CD14-positive monocyte (primary cell): ENCODE data around the gene CELF1. TPM values are rescaled to one million over a fixed set of nuclear protein-coding genes. Genes with fewer than 3 reads are reported as not detected.

Source experiments
- DNase-seq, 3 donors: peaks; one replicate each; pipeline ENCODE4 v3.0.0-alpha.2; 2011 to 2022
- H2AFZ ChIP-seq: 2 replicates; pipeline ENCODE4 v1.6.0; 2012; ENCODE audit warnings: mild to moderate bottlenecking, low read depth, low read length, inconsistent platforms; ENCODE audit not compliant: insufficient read depth, poor library complexity, severe bottlenecking
- H3K27ac ChIP-seq, 2 donors: 1 replicate in 1 of 2; 2 replicates in 1 of 2; pipeline ENCODE4 v1.5.1; 2012 to 2013; ENCODE audit warnings: low read length in 2 of 2, control low read depth in 1 of 2, inconsistent platforms in 1 of 2, low read depth in 1 of 2, mild to moderate bottlenecking in 1 of 2
- H3K27me3 ChIP-seq, 2 donors: one replicate each; pipeline versions ENCODE4 v1.6.0 to v1.6.1; 2011 to 2013; ENCODE audit warnings: low read length in 2 of 2; ENCODE audit not compliant: control insufficient read depth in 2 of 2, insufficient read depth in 2 of 2
- H3K36me3 ChIP-seq, 2 donors: replicated peaks in 1 of 2; 1 replicate in 1 of 2; 2 replicates in 1 of 2; pipeline versions ENCODE4 v1.5.1 to v1.6.1; 2012 to 2013; ENCODE audit warnings: low read length in 2 of 2, control low read depth in 1 of 2, inconsistent platforms in 1 of 2, mild to moderate bottlenecking in 1 of 2; ENCODE audit not compliant: insufficient read depth in 2 of 2, control insufficient read depth in 1 of 2
- H3K4me1 ChIP-seq, 2 donors: 1 replicate in 1 of 2; 2 replicates in 1 of 2; pipeline versions ENCODE4 v1.5.1 to v1.6.1; 2012 to 2013; ENCODE audit warnings: low read length in 2 of 2, control low read depth in 1 of 2, inconsistent platforms in 1 of 2, mild to moderate bottlenecking in 1 of 2, moderate library complexity in 1 of 2; ENCODE audit not compliant: insufficient read depth in 2 of 2, control insufficient read depth in 1 of 2
- H3K4me2 ChIP-seq: replicated peaks from 2 replicates; pipeline ENCODE3; 2012; ENCODE audit warnings: low read length, moderate library complexity, mild to moderate bottlenecking; ENCODE audit not compliant: poor library complexity, severe bottlenecking; ENCODE audit errors: extremely low read depth
- H3K4me3 ChIP-seq, 3 experiments: fragments of 200-600 bp in 1 of 3; sonication (generic) in 1 of 3; replicated peaks in 1 of 3; 1 replicate in 2 of 3; 2 replicates in 1 of 3; pipeline ENCODE4 v1.5.1; 2011 to 2013; ENCODE audit warnings: low read length in 3 of 3, mild to moderate bottlenecking in 3 of 3, control low read depth in 2 of 3, low read depth in 2 of 3, inconsistent platforms in 1 of 3, moderate library complexity in 1 of 3
- H3K79me2 ChIP-seq: 2 replicates; pipeline ENCODE4 v1.6.0; 2012; ENCODE audit warnings: mild to moderate bottlenecking, control low read depth, inconsistent platforms, low read length, moderate library complexity; ENCODE audit not compliant: insufficient read depth
- H3K9ac ChIP-seq: 2 replicates; pipeline ENCODE4 v1.6.0; 2017; ENCODE audit warnings: low read length, mild to moderate bottlenecking; ENCODE audit not compliant: insufficient read depth, poor library complexity, severe bottlenecking
- H3K9me3 ChIP-seq, 2 donors: replicated peaks in 1 of 2; 1 replicate in 1 of 2; 2 replicates in 1 of 2; pipeline versions ENCODE4 v1.5.1 to v1.6.1; 2012 to 2013; ENCODE audit warnings: low read length in 2 of 2, control low read depth in 1 of 2; ENCODE audit not compliant: control insufficient read depth in 1 of 2, insufficient read depth in 1 of 2
- H4K20me1 ChIP-seq: 2 replicates; pipeline ENCODE4 v1.6.0; 2012; ENCODE audit warnings: mild to moderate bottlenecking, low read length, control low read depth, moderate library complexity; ENCODE audit not compliant: insufficient read depth
- H3K27ac Mint-ChIP-seq, 7 donors: one replicate each; pipeline ENCODE4 v1.8.0; 2020; ENCODE audit warnings: mild to moderate bottlenecking in 7 of 7, mixed read lengths in 7 of 7, moderate library complexity in 6 of 7, inconsistent platforms in 2 of 7
- H3K27me3 Mint-ChIP-seq, 3 donors: one replicate each; pipeline ENCODE4 v1.8.0; 2021 to 2022; ENCODE audit warnings: low read depth in 3 of 3, mild to moderate bottlenecking in 3 of 3, mixed read lengths in 3 of 3, moderate library complexity in 3 of 3, inconsistent platforms in 1 of 3
- H3K36me3 Mint-ChIP-seq, 2 donors: one replicate each; pipeline ENCODE4 v1.8.0; 2020; ENCODE audit warnings: mixed read lengths in 2 of 2, inconsistent platforms in 1 of 2, mild to moderate bottlenecking in 1 of 2
- H3K4me1 Mint-ChIP-seq: one replicate; pipeline ENCODE4 v1.8.0; 2020; ENCODE audit warnings: mild to moderate bottlenecking, mixed read lengths
- H3K4me3 Mint-ChIP-seq, 2 donors: one replicate each; pipeline ENCODE4 v1.8.0; 2020; ENCODE audit warnings: mild to moderate bottlenecking in 2 of 2, mixed read lengths in 2 of 2, moderate library complexity in 1 of 2
- H3K9me3 Mint-ChIP-seq, 7 donors: one replicate each; pipeline ENCODE4 v1.8.0; 2020 to 2022; ENCODE audit warnings: mixed read lengths in 7 of 7, mild to moderate bottlenecking in 6 of 7, moderate library complexity in 6 of 7, inconsistent platforms in 2 of 7
- CTCF ChIP-seq: fragments of 200-600 bp; IDR thresholded peaks from one replicate; pipeline ENCODE4 v1.8.0; 2022; ENCODE audit warnings: antibody characterized with exemption, mild to moderate bottlenecking
- WGBS: methylation state at CpG from one replicate; pipeline ENCODE4 v1.1.5; 2013; ENCODE audit warnings: missing lambda C conversion rate; ENCODE audit not compliant: insufficient coverage; 5-methylcytosine and 5-hydroxymethylcytosine counted together
- intact Hi-C, 2 donors: fragments of 100-400 bp; cut with micrococcal nuclease; formaldehyde crosslinking; loops; one replicate each; pipeline versions ENCODE4 v1.15.0 to v1.15.1; 2023
- polyA plus RNA-seq, 3 donors: library from polyadenylated mRNA; depleted of rRNA in 1 of 3; unstranded in 2 of 3; stranded (reverse) in 1 of 3; fragments of 300-500 nt in 2 of 3; fragments of >200 nt in 1 of 3; fragmentation: Illumina TruSeq in 2 of 3; gene quantifications; 1 replicate in 2 of 3; 2 replicates in 1 of 3; pipeline ENCODE4 v1.2.3, GENCODE V29; 2012 to 2021

Gene CELF1
- polyA plus RNA-seq, 3 donors = 27.2 to 117 (median 39.9) TPM

GRCh38 chr11:47583844-47584243 lies 30.9 kb upstream of the CELF1 start:
- Histone ChIP-seq H3K79me2 (peaks cover 29% of the 10 kb centered on the region), H3K27ac (no peak overlapping the region), H3K27me3 (no peaks in the 10 kb centered on the region), H4K20me1 (no peaks in the 10 kb centered on the region), H3K4me2 (no peak overlapping the region), H3K9me3 (no peaks in the 10 kb centered on the region), H3K4me3 (no peak overlapping the region), H3K36me3 (peaks cover 44 to 52% of the 10 kb centered on the region in 2 donors), H2AFZ (no peak overlapping the region), H3K4me1 (peaks cover 28 to 34% of the 10 kb centered on the region in 2 donors), H3K9ac (no peak overlapping the region)
- H3K36me3 Mint-ChIP-seq = peaks cover 41 to 57% of the 10 kb centered on the region in 2 donors
- no peaks in the 10 kb centered on the region for H3K9me3 Mint-ChIP-seq
- 90% methylated on average over 3 of the region's 5 CpGs for WGBS
- intact Hi-C loops = no loop called here
- peak overlapping the region in 2 of 7 donors; percentile 4 to 77 for H3K27ac Mint-ChIP-seq
- no peak for TF ChIP-seq CTCF
- H3K4me1 Mint-ChIP-seq = peaks cover 30% of the 10 kb centered on the region
- H3K27me3 Mint-ChIP-seq = peaks cover 0 to 3% (median 0%) of the 10 kb centered on the region in 3 donors
- DNase-seq = no peak
- no peak overlapping the region for H3K4me3 Mint-ChIP-seq

GRCh38 chr11:47578524-47579494 lies 25.9 kb upstream of the CELF1 start, which contains the start of the genes KBTBD4 and NDUFS3:
Gene KBTBD4 (minus strand): TSS chr11:47578970. CDS start chr11:47578951, 19 bp downstream.
Gene NDUFS3 (plus strand): TSS chr11:47579074. CDS start chr11:47579092, 18 bp downstream.
- peaks cover 47 to 61% of the 10 kb centered on the region in 2 donors for H3K36me3 ChIP-seq

More at GRCh38 chr11:47578524-47579494, 25.9 kb upstream of the CELF1 start, which contains the start of the genes KBTBD4 and NDUFS3:
- no peaks in the 10 kb centered on the region for H3K9me3 Mint-ChIP-seq
- TF ChIP-seq CTCF = no peak
- Histone ChIP-seq H3K9ac (peak within 1 kb of the TSS; percentile 92), H3K79me2 (peaks cover 62% of the 10 kb centered on the region), H4K20me1 (no peaks in the 10 kb centered on the region), H3K4me3 (peak within 1 kb of the TSS; percentile 62 to 87 (median 83)), H2AFZ (peak within 1 kb of the TSS; percentile 95), H3K9me3 (no peaks in the 10 kb centered on the region), H3K27ac (peak within 1 kb of the TSS; percentile 57 to 89), H3K4me1 (peaks cover 20 to 26% of the 10 kb centered on the region in 2 donors), H3K4me2 (peak within 1 kb of the TSS; percentile 97), H3K27me3 (no peaks in the 10 kb centered on the region)
- under 1% methylated on average over 64 of the region's 72 CpGs for WGBS
- peaks cover 50 to 60% of the 10 kb centered on the region in 2 donors for H3K36me3 Mint-ChIP-seq
- peaks cover 26% of the 10 kb centered on the region for H3K4me1 Mint-ChIP-seq
- H3K27ac Mint-ChIP-seq = peak within 1 kb of the TSS; percentile 88 to 99 (median 98)
- H3K4me3 Mint-ChIP-seq = peak within 1 kb of the TSS; percentile 99 to 100
- H3K27me3 Mint-ChIP-seq = no peaks in the 10 kb centered on the region
- peak; percentile 85 to 91 (median 88) for DNase-seq
- intact Hi-C loops = loop anchor here in 1 of 2 donors (5.0 to 10.0 kb wide), 2 partner anchors 152 to 186 kb away; partner anchors contain the start of genes FNBP4 and PSMC3
